Activated naive CD4-positive, alpha-beta T cell treated with anti-CD3 and anti-CD28 coated beads, Interleukin-2, amount 50 U/mL, for 24 hours (primary cell): ENCODE results near the gene LDB2.
"Not testable (repeated sequence)": the region's sequence is repeated elsewhere in the genome, so short reads cannot be mapped to it uniquely, and the experiment has no call there.

Source experiments
- H3K27ac Mint-ChIP-seq: one replicate; pipeline ENCODE4 v1.8.0; 2021; ENCODE audit warnings: mild to moderate bottlenecking, mixed read lengths
- H3K27me3 Mint-ChIP-seq: one replicate; pipeline ENCODE4 v1.8.0; 2021; ENCODE audit warnings: mixed read lengths
- H3K36me3 Mint-ChIP-seq: one replicate; pipeline ENCODE4 v1.8.0; 2021; ENCODE audit warnings: mixed read lengths
- H3K4me1 Mint-ChIP-seq: one replicate; pipeline ENCODE4 v1.8.0; 2021; ENCODE audit warnings: mixed read lengths
- H3K4me3 Mint-ChIP-seq: one replicate; pipeline ENCODE4 v1.8.0; 2021; ENCODE audit warnings: mild to moderate bottlenecking, mixed read lengths
- H3K9me3 Mint-ChIP-seq: one replicate; pipeline ENCODE4 v1.8.0; 2021; ENCODE audit warnings: mixed read lengths

The LDB2 gene

GRCh38 chr4:16641971-16642370 lies 256.5 kb downstream of the LDB2 start:
- Mint-ChIP-seq H3K27me3 (no peaks in the 10 kb centered on the region), H3K27ac (peak overlapping the region; percentile 1)

GRCh38 chr4:16636912-16637630 lies 261.4 kb downstream of the LDB2 start:
- Mint-ChIP-seq H3K27ac (no peak overlapping the region), H3K27me3 (no peaks in the 10 kb centered on the region), H3K36me3 (no peaks in the 10 kb centered on the region), H3K4me1 (no peaks in the 10 kb centered on the region), H3K4me3 (no peak overlapping the region), H3K9me3 (no peaks in the 10 kb centered on the region)

More at GRCh38 chr4:16641971-16642370, 256.5 kb downstream of the LDB2 start:
- Mint-ChIP-seq H3K4me1 (no peaks in the 10 kb centered on the region), H3K36me3 (no peaks in the 10 kb centered on the region), H3K9me3 (no peaks in the 10 kb centered on the region), H3K4me3 (no peak overlapping the region)

GRCh38 chr4:16636304-16636703 lies 262.1 kb downstream of the LDB2 start:
- H3K27me3 Mint-ChIP-seq = no peaks in the 10 kb centered on the region

GRCh38 chr4:16629274-16629673 lies 269.2 kb downstream of the LDB2 start:
- not testable (repeated sequence) for H3K4me3 Mint-ChIP-seq, H3K27me3 Mint-ChIP-seq, H3K9me3 Mint-ChIP-seq, H3K27ac Mint-ChIP-seq, H3K36me3 Mint-ChIP-seq, H3K4me1 Mint-ChIP-seq

More at GRCh38 chr4:16636304-16636703, 262.1 kb downstream of the LDB2 start:
- no peaks in the 10 kb centered on the region for H3K36me3 Mint-ChIP-seq
- no peak overlapping the region for H3K4me3 Mint-ChIP-seq
- peaks cover 1% of the 10 kb centered on the region for H3K9me3 Mint-ChIP-seq
- no peak overlapping the region for H3K27ac Mint-ChIP-seq
- H3K4me1 Mint-ChIP-seq = no peaks in the 10 kb centered on the region

- not testable (repeated sequence) for H3K9me3 Mint-ChIP-seq, H3K27me3 Mint-ChIP-seq, H3K4me3 Mint-ChIP-seq, H3K4me1 Mint-ChIP-seq, H3K36me3 Mint-ChIP-seq, H3K27ac Mint-ChIP-seq
Observed at GRCh38 chr4:16628835-16629234, 269.6 kb downstream of the LDB2 start.

- Mint-ChIP-seq H3K4me3 (no peak overlapping the region), H3K4me1 (no peaks in the 10 kb centered on the region), H3K36me3 (no peaks in the 10 kb centered on the region), H3K27ac (no peak overlapping the region), H3K9me3 (peaks cover 5% of the 10 kb centered on the region), H3K27me3 (no peaks in the 10 kb centered on the region)
Observed at GRCh38 chr4:16627999-16628398, 270.4 kb downstream of the LDB2 start.

GRCh38 chr4:16626945-16627344 lies 271.5 kb downstream of the LDB2 start:
- Mint-ChIP-seq H3K4me1 (no peaks in the 10 kb centered on the region), H3K4me3 (no peak overlapping the region), H3K36me3 (no peaks in the 10 kb centered on the region), H3K27ac (no peak overlapping the region), H3K27me3 (no peaks in the 10 kb centered on the region), H3K9me3 (peaks cover 5% of the 10 kb centered on the region)

- no peaks in the 10 kb centered on the region for H3K4me1 Mint-ChIP-seq
- H3K9me3 Mint-ChIP-seq = no peaks in the 10 kb centered on the region
- no peak overlapping the region for H3K27ac Mint-ChIP-seq
- peaks cover 3% of the 10 kb centered on the region for H3K27me3 Mint-ChIP-seq
- no peak overlapping the region for H3K4me3 Mint-ChIP-seq
- no peaks in the 10 kb centered on the region for H3K36me3 Mint-ChIP-seq
Observed at GRCh38 chr4:16622826-16623225, 275.6 kb downstream of the LDB2 start.

- no peak overlapping the region for H3K27ac Mint-ChIP-seq
Observed at GRCh38 chr4:16617435-16617834, 281.0 kb downstream of the LDB2 start.

GRCh38 chr4:16617011-16617410 lies 281.4 kb downstream of the LDB2 start:
- Mint-ChIP-seq H3K36me3 (no peaks in the 10 kb centered on the region), H3K9me3 (no peaks in the 10 kb centered on the region), H3K4me3 (no peak overlapping the region), H3K27me3 (peaks cover 3% of the 10 kb centered on the region), H3K27ac (no peak overlapping the region), H3K4me1 (no peaks in the 10 kb centered on the region)

More at GRCh38 chr4:16617435-16617834, 281.0 kb downstream of the LDB2 start:
- no peak overlapping the region for H3K4me3 Mint-ChIP-seq
- H3K9me3 Mint-ChIP-seq = no peaks in the 10 kb centered on the region
- no peaks in the 10 kb centered on the region for H3K4me1 Mint-ChIP-seq
- H3K36me3 Mint-ChIP-seq = no peaks in the 10 kb centered on the region
- peaks cover 3% of the 10 kb centered on the region for H3K27me3 Mint-ChIP-seq

GRCh38 chr4:16609170-16609758 lies 289.2 kb downstream of the LDB2 start:
- no peak overlapping the region for H3K4me3 Mint-ChIP-seq
- H3K27ac Mint-ChIP-seq = no peak overlapping the region
- H3K36me3 Mint-ChIP-seq = no peaks in the 10 kb centered on the region
- no peaks in the 10 kb centered on the region for H3K27me3 Mint-ChIP-seq
- H3K9me3 Mint-ChIP-seq = peaks cover 5% of the 10 kb centered on the region
- no peaks in the 10 kb centered on the region for H3K4me1 Mint-ChIP-seq

- H3K36me3 Mint-ChIP-seq = no peaks in the 10 kb centered on the region
- peaks cover 5% of the 10 kb centered on the region for H3K9me3 Mint-ChIP-seq
- no peaks in the 10 kb centered on the region for H3K27me3 Mint-ChIP-seq
- H3K27ac Mint-ChIP-seq = no peak overlapping the region
- H3K4me3 Mint-ChIP-seq = no peak overlapping the region
- no peaks in the 10 kb centered on the region for H3K4me1 Mint-ChIP-seq
Observed at GRCh38 chr4:16608611-16609125, 289.8 kb downstream of the LDB2 start.

GRCh38 chr4:16608123-16608522 lies 290.3 kb downstream of the LDB2 start:
- H3K36me3 Mint-ChIP-seq = no peaks in the 10 kb centered on the region
- H3K4me3 Mint-ChIP-seq = no peak overlapping the region
- H3K27ac Mint-ChIP-seq = no peak overlapping the region
- H3K4me1 Mint-ChIP-seq = no peaks in the 10 kb centered on the region
- peaks cover 5% of the 10 kb centered on the region for H3K9me3 Mint-ChIP-seq
- no peaks in the 10 kb centered on the region for H3K27me3 Mint-ChIP-seq

GRCh38 chr4:16607241-16608066 lies 291.0 kb downstream of the LDB2 start:
- Mint-ChIP-seq H3K36me3 (no peaks in the 10 kb centered on the region), H3K4me3 (no peak overlapping the region), H3K27ac (no peak overlapping the region), H3K4me1 (no peaks in the 10 kb centered on the region), H3K9me3 (peaks cover 5% of the 10 kb centered on the region), H3K27me3 (no peaks in the 10 kb centered on the region)

- Mint-ChIP-seq H3K27me3 (no peaks in the 10 kb centered on the region), H3K36me3 (no peaks in the 10 kb centered on the region), H3K9me3 (peaks cover 5% of the 10 kb centered on the region), H3K4me1 (no peaks in the 10 kb centered on the region), H3K27ac (no peak overlapping the region), H3K4me3 (no peak overlapping the region)
Observed at GRCh38 chr4:16606691-16607090, 291.8 kb downstream of the LDB2 start.

GRCh38 chr4:16603178-16603577 lies 295.3 kb downstream of the LDB2 start:
- H3K9me3 Mint-ChIP-seq = peaks cover 5% of the 10 kb centered on the region

More at GRCh38 chr4:16603178-16603577, 295.3 kb downstream of the LDB2 start:
- Mint-ChIP-seq H3K36me3 (no peaks in the 10 kb centered on the region), H3K4me1 (no peaks in the 10 kb centered on the region), H3K27me3 (peaks cover 2% of the 10 kb centered on the region), H3K4me3 (no peak overlapping the region), H3K27ac (no peak overlapping the region)
